CD4-positive, alpha-beta T cell treated with Interleukin-21 for 1 hour (primary cell): Measurements from ENCODE around the gene MUS81.
A peak's percentile ranks its signal among the peaks of the same experiment; 100 is the strongest.
"Not testable (repeated sequence)": the region's sequence is repeated elsewhere in the genome, so short reads cannot be mapped to it uniquely, and the experiment has no call there.

Experiments used
- DNase-seq: peaks from one replicate; pipeline ENCODE4 v3.0.0-alpha.2; 2020

The MUS81 gene, protein sequence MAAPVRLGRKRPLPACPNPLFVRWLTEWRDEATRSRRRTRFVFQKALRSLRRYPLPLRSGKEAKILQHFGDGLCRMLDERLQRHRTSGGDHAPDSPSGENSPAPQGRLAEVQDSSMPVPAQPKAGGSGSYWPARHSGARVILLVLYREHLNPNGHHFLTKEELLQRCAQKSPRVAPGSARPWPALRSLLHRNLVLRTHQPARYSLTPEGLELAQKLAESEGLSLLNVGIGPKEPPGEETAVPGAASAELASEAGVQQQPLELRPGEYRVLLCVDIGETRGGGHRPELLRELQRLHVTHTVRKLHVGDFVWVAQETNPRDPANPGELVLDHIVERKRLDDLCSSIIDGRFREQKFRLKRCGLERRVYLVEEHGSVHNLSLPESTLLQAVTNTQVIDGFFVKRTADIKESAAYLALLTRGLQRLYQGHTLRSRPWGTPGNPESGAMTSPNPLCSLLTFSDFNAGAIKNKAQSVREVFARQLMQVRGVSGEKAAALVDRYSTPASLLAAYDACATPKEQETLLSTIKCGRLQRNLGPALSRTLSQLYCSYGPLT

DNA sequence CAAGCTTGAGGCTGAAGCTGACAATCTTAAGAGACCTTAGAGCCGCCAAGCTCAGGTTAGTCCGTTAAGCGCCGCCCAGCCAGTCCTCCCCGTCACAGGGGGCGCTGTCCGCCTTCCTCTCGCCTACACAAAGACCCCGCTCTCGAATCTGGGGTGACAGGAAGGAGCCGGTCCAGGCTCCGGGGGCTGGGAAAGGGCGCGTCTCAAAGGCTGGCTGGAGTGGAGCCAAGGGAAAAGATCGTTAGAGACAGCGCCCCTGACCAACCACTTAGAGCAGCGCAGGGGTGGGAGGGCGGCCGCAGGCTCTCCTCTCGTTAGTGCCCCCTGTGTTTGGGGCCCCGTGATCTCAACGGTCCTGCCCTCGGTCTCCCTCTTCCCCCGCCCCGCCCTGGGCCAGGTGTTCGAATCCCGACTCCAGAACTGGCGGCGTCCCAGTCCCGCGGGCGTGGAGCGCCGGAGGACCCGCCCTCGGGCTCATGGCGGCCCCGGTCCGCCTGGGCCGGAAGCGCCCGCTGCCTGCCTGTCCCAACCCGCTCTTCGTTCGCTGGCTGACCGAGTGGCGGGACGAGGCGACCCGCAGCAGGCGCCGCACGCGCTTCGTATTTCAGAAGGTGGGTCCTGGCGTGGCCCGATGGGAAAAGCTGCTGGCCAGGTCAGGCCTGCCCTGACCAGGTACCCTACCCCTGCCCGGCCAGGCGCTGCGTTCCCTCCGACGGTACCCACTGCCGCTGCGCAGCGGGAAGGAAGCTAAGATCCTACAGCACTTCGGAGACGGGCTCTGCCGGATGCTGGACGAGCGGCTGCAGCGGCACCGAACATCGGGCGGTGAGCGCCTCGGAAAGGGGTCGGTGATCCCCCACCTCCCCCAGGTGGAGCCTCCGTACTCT is at the start of gene MUS81:
TSS of gene MUS81 (plus strand) at position 156 of the 887 bp plus-strand sequence. CDS start at position 477, 321 bp downstream.
- DNase-seq = peak; percentile 96

DNA sequence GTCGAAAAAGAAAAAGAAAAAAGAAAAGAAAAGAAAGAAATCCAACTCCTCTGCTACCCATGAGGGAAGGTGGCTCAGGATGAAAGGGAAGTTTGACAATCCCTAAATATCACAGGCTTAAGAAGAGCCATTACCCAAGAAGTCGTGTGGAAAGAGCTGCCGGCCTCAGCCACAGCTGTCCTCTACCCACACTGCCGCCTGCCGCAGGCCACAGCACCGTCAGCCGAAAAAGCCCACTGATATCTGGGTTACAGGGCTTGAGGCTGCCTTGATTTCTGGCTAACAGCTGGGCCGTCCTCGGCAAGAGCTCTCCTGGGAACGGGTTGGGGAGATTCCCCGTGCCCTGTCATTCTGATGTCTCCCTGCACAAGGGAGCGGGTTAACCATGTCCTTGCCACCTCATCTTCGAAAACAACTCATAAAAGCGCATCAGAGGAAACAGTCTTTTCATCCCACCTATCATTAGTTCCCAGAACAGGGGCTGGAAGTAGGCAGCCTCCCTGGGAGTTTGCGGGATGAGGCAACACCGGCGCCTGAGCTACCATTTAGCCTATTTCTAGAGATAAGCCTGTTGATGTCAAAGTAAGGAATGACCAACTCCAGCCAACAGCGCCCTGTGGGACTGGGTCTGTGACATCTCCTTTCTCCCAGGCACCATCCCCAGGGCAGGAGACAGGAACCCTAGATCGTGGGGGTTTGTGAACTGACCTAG is 48.3 kb upstream of the MUS81 start:
- DNase-seq = no peak

DNA sequence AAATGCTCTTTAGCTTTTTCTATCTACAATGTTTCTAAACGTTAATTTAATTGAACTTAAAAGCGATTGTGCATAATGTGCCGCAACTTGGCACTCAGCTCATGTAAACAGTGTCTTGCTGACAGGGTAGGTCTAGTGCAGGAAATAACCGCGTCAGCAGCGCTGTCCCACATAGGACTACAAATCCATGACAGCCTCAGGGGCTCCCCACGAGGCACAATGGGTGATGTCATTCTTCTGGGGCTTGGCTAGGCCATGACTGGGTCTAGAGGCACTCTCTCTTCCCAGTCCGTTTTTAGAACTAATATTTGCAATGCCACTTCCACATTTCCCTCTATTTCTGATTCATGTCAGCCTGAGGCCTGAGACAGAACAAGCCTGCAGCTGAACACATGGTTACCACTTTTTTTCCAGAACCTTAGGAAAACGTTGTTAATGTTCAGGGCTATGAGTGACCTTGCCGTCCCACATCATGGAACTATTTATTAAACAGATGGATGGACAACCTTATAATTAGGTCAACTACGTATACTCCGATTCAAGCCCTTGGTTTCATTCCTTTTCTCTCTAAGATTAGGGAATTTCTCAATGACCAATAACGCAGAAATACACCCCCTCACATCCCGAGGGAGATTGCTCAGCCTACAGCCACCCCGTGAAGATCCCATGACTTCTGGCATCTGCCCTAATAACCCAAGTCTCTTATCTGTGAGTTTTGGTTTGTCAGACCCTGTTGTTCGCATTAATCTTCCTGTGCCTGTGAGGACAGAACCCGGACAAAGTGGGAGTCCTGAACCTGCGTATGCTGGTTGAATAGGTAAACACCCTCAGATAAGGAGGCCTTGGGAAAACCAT is 45.9 kb upstream of the MUS81 start:
- no peak for DNase-seq

DNA sequence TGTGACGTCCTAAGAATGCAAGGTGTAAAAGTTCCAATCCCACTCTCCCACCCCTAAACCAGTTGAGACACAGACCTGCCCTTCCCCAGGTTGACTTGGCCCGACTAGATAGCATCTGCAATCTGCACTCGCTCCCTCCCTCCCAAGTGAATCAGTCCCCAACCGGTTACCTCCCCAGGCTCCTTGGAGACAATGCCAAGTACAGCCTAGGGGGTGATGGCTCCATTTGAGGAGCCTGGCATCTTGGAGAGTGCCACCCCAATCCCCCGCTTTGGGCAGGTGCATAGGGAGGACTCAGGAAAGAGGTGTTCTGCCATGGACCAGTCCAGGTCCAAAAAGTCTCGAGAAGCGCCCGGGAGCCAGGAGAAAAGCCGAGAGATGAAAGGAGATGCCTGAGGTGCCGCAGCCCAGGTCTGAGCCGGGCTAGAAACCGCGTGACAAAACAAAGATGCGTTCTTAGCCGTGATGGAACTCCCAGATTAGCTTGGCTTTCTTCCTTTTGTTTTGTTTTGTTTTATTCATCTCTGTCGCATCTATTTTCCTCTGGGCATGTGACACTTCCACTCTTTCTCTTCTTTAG is 45.2 kb upstream of the MUS81 start:
- no peak for DNase-seq

DNA sequence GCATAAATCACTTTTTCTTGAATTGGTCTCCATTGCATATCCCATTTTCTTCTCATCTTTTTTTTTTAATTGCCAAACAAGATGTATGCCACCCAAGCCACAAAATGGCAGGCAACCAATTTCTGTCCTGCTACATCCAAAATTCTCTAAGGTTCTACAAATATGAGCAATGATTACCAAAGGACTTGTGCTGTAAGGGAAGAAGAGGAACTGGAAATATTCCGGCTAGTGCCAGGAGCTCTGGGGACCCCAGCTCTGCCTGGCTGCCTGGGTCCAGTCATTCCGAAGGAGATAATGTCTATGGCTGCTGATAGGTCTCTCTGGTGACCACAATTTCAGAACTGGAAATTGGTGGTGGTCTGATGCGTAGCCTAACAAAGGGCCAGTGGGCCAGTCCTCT is 43.5 kb upstream of the MUS81 start:
- no peak for DNase-seq

DNA sequence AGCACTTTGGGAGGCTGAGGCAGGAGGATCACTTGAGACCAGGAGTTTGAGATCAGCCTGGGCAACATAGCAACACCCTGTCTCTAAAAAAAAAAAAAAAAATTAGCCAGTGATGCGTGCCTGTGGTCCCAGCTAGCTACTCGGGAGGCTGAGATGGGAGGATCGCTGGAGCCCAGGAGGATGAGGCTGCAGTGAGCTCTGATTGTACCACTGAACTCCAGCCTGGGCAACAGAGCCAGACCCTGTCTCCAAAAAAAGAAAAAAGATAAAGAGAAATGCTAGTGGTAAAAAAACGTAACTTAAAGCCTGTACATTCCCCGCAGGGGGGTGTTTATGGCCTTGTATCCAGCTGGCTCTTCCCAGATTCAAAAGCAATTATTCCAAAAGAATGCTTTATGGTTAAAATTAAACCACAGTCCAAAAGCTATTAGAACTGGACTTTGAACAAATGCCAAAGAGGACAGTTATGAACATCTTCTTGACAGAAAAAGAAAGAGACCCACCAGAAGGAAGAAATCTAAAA is 42.9 kb upstream of the MUS81 start:
- no peak for DNase-seq

DNA sequence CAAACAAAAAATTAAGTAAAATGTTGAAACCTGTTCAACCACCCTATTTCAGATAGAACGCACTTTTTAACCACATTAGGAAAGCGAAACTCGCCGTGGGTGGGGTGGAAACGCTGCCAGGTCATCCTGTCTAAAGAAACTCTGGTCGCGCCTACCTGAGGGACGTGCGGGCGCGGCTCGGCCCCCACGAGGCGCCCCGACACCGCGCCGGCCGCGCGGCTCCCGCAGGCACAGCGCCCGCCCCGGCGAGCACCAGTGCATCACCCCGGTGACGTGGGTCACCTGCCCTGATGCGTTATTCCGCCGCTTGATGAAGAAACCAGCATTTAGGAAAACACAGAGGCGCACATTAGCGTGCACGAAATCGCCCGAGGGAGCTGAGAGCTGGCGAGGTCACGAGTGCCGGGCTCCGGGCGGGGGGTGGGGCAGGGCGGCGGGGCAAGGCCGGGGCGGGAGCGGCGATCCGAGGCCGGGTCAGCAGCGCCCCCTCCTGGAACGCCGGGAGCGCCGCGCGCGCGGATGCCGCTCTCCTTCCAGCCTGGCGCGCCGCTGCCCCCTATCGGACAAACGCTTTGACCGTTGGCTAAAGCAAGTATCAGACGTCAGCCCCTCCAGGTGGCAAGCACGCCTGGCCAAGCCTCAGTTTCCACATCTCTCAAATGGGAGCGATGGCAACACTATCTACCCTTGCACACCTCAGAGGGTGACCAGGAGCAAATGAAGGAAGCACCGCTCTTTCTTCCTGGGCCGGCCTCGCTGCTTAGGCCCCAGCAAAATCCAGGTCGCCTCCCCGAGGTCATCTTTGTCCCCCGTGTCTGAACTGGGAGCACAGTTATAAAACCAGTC is 42.2 kb upstream of the MUS81 start:
- peak; percentile 92 for DNase-seq

DNA sequence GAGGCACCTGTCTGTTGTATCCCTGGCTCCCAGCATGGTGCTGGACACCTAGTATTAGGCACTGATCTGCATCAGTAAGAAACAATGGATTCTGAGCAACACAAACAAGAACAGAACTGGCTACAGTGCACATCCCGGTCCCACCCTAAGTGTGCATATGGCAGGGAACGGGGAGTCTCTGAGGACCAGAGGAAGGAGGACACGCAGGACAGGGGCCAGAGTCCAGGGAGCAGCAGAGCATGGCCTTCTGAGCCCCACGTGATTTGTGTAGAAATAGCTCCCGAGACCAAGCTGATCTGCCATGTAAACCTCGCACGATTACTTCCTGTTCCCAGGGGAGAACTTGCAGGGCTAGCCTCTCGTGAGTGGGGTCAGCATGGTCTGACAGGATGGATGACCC is 39.1 kb upstream of the MUS81 start:
- DNase-seq = no peak

DNA sequence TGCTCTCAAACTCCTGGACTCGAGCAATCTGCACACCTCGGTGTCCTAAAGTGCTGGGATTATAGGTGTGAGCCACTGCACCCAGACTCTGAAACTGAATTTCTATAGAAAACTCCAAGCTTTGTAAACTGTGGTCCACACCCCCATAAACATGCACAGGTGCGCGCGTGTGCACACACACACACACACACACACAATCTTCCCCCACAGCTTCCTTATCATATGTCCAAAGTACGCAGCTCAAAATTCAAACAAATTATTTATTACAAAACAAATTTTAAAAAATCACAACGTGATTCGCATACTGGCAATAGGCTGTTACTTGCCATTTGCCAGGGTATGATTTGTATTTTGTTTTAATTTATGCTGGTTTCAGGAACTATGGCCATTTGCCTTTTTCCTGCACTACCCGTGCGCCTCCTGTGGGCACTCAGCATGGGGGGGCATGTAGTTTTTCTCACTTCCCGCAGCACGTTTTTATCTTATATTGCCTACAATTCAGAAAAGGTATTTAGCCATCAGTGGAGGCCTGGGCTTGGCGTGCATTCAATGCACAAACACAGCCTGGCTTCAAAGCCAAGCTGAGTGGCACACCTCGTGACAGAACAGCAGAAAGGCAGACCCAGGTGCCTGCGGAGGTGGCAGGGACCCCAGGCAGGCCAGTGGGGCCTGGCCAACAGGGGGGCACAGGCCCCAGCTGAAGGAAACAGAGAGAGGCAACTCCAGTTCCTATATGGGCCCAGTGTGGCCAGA is 37.3 kb upstream of the MUS81 start:
- DNase-seq = no peak

DNA sequence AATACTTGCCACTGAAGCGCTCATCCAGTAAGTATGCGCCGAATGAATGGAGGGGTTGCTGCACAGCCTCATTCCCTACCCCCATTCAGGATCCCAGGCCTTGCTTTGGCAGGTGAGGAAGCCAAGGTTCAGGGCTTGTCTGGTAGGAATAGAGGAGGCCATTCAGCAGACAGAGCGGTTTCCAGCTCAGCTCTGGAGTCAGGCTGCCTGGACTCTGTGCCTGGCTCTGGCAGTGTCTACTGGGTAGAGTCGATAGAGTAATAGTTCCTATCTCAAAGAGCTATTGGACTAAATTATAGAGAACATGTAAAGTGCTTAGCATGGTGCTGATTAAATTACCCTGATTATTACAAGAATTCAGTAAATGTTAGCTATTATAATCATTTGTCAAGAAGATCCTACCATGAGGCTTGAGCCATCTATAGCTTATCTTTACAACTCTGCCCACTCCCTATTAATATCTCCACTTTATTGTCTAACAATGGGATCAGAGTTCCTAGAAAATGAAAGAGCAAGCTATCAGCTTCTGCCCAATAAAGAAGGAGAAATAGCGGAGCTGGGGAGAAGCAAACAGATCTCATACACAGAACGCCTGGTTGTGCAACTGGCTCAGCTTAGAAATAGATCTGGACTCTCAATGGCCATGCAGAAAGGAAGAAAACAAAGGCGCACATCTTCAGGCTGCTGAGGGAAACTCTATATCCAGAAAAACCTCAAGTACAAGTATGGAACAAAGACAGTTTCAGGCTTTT is 33.1 kb upstream of the MUS81 start:
- DNase-seq = no peak

DNA sequence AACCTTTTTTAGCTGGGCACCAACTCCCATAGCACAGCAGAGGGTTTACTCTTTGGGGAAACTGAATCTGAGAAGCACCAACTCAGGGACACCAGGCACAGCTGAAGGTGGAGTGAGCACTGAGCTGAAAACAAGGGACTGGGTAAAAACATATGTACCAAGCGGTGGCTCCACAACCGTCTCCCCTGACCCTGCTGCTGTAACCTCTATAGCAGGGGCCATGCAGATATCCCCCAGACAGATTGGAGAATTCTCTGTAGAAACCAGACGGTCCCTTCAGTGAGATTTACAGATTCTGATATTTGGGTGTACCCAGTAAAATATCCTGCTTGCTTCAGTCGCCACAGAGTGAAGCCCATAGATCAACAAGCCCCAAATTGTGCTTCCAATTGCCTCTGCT is 30.8 kb upstream of the MUS81 start:
- DNase-seq = no peak

DNA sequence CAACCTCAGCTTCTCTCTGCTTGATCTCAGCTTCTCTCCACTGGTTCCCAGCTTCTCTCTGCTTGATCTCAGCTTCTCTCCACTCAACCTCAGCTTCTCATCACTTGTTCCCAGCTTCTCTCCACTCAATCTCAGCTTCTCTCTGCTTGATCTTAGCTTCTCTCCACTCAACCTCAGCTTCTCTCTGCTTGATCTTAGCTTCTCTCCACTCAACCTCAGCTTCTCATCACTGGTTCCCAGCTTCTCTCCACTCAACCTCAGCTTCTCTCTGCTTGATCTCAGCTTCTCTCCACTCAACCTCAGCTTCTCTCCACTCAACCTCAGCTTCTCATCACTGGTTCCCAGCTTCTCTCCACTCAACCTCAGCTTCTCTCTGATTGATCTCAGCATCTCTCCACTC is 28.0 kb upstream of the MUS81 start:
- not testable (repeated sequence) for DNase-seq

DNA sequence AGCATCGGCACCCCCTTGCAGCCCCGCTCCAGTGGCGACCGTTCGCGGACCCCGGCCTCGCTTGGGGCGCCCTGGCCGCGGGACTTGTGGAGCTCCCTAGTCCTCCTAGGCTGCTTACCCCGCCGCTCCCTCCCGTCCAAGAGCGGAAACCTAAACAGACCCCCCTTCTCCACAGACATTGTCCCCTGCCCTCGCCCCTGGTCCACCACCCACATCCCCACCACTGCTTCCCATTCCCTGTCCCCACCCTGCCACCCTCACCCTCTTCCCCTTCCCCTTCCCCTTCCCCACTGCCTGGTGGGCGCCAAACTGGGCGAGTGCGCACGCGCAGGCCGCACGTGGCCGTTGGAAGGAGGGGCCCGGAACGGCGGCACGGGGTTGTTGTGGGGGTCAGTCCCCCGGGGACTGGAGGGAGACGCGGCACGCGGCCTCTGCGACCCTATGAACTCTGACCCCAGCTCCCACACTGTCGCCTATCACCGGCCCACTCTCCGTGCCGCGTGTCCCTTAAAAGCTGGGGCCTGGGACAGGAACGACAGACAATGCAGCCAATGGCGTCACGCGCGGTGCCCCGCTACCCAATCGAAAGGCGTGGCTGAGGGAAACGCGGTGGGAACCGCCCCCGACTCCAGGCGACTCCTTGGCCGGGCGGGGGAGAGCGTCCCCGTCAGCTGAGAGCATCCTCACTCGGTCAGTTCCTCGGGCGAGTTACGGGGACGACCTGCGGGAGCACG is 26.8 kb upstream of the MUS81 start, which contains the start of gene SNX32:
TSS of gene SNX32 (plus strand) at position 667 of the 734 bp plus-strand sequence. CDS start 103 bp downstream, outside the sequence.
- peak; percentile 95 for DNase-seq

DNA sequence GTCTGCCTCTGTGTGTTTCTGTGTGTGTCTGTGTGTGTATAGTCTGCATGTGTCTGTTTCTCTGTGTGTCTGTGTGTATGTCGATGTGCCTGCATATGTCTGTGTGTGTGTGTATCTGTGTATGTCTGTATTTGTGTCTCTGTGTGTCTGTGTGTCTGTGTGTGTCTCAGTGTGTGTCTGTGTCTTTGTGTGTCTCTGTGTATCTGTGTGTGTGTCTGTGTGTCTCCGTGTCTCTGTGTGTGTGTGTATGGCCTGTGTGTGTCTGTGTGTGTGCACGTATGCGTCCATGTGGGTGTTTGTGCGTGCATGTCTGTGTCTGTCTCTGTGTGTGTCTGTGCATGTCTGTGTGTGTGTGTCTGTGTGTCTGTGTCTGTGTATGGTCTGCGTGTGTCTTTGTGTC is 26.0 kb upstream of the MUS81 start:
- no peak for DNase-seq

DNA sequence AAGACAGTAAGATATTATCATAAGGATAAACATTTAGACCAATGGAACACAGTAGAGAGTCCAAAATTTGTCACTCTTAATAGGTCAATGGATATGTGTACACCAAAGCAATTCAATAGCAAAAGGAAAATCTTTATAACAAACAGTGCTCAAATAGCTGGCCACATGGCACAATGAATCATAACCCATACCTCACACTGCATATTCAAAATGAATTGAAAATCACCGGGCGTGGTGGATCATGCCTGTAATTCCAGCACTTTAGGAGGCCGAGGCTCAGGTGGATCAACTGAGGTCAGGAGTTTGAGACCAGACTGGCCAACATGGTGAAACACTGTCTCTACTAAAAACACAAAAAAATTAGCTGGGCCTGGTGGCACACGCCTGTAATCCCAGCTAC is 18.1 kb upstream of the MUS81 start:
- no peak for DNase-seq

DNA sequence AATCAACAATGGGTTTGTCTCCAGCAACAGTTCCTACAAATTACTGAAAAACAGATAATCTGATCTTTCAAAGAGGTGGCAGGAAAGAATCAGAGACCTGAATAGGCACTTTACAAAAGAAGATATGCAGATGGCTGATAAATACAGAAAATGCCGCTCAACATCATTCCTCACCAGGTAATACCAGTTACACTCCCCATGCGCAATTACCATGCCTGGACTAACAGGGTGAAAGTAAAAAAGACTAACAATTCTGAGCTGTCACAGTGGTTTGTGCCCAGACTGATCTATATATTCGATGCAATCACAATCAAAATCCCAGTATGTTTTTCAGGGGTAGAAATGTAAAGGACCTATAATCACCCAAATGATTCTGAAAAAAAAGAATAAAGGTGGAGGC is 16.4 kb upstream of the MUS81 start:
- no peak for DNase-seq

DNA sequence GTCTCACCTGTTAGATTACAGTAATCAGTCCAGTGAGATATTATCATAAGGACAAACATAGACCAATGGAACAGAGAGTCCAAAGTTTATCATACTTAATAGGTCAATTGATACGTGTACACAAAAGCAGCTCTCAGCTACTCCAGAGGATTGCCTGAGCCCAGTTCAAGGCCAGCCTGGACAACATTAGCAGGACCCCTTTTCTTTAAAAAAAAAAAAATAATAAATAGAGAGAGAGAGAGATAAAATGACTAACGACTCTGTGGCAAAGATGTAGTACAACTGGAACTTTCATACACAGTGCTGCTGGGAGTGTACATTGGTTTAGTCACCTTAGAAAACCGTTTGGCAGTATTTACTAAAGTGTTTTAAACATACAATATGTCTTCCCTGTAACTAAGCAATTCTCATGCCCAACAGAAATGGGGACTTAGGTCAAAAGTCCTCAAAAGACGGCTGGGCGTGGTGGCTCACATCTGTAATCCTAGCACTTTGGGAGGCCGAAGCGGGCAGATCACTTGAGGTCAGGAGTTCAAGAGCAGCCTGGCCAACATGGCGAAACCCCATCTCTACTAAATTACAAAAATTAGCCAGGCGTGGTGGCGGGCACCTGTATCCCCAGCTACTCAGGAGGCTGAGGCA is 15.9 kb upstream of the MUS81 start:
- no peak for DNase-seq

DNA sequence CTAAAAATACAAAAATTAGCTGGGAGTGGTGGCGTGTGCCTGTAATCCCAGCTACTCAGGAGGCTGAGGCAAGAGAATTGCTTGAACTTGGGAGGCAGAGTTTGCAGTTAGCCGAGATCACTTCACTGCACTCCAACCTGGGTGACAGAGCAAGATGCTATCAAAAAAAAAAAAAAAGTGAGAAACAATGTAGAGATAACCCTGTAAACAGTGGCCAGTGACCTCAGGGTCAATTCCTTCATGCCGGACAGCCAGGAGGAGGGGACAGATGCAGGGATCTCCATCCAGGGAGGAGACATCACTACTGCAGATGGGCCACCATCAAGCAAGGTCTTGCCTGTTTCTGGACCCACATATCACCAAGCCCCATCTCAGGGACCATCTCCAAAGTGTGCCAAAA is 12.5 kb upstream of the MUS81 start:
- no peak for DNase-seq
